Keratinocyte (primary cell): Measurements from ENCODE around the gene PTBP2. TPM values are rescaled to one million over a fixed set of nuclear protein-coding genes. Genes with fewer than 3 reads are reported as not detected.

Source experiments
- DNase-seq: peaks from one replicate; pipeline ENCODE4 v3.0.0-alpha.2; 2011; ENCODE audit warnings: low read depth, missing footprints, low spot score
- FAIRE-seq: peaks from 2 replicates; lab custom pipeline; 2011; peaks lifted over from hg19 to GRCh38; lab: Jason Lieb, UNC
- H2AFZ ChIP-seq: 2 replicates; pipeline ENCODE4 v1.6.0; 2012; ENCODE audit warnings: low read length, control low read depth, inconsistent platforms; ENCODE audit not compliant: control insufficient read depth
- H3K27ac ChIP-seq: 2 replicates; pipeline ENCODE4 v1.5.1; 2011; ENCODE audit warnings: low read length; ENCODE audit not compliant: control insufficient read depth, insufficient read depth
- H3K27me3 ChIP-seq: 3 replicates; pipeline ENCODE4 v1.6.0; 2011; ENCODE audit warnings: low read length; ENCODE audit not compliant: control insufficient read depth, insufficient read depth; ENCODE audit errors: extremely low read depth
- H3K36me3 ChIP-seq, 2 experiments: 2 replicates in 1 of 2; 3 replicates in 1 of 2; pipeline ENCODE4 v1.5.1; 2011; ENCODE audit warnings: low read length in 2 of 2, mild to moderate bottlenecking in 1 of 2; ENCODE audit not compliant: control insufficient read depth in 2 of 2, insufficient read depth in 2 of 2; ENCODE audit errors: extremely low read depth in 1 of 2
- H3K4me1 ChIP-seq: 3 replicates; pipeline ENCODE4 v1.5.1; 2011; ENCODE audit warnings: low read length; ENCODE audit not compliant: control insufficient read depth, insufficient read depth; ENCODE audit errors: extremely low read depth
- H3K4me2 ChIP-seq: 3 replicates; pipeline ENCODE4 v1.6.0; 2011; ENCODE audit warnings: low read depth, low read length; ENCODE audit not compliant: control insufficient read depth, insufficient read depth; ENCODE audit errors: extremely low read depth
- H3K4me3 ChIP-seq, 3 experiments: fragments of 200-600 bp in 1 of 3; sonication (generic) in 1 of 3; 2 replicates in 2 of 3; 3 replicates in 1 of 3; pipeline ENCODE4 v1.5.1; 2011 to 2016; ENCODE audit warnings: low read length in 3 of 3, mild to moderate bottlenecking in 3 of 3, control low read depth in 2 of 3, inconsistent platforms in 1 of 3, low read depth in 1 of 3, mixed read lengths in 1 of 3, mixed run types in 1 of 3, moderate library complexity in 1 of 3; ENCODE audit not compliant: control insufficient read depth in 2 of 3, insufficient read depth in 2 of 3; ENCODE audit errors: extremely low read depth in 1 of 3
- H3K79me2 ChIP-seq: 2 replicates; pipeline ENCODE4 v1.6.0; 2012; ENCODE audit warnings: low read length; ENCODE audit not compliant: control insufficient read depth, insufficient read depth
- H3K9ac ChIP-seq: 3 replicates; pipeline ENCODE4 v1.6.0; 2011; ENCODE audit warnings: low read length; ENCODE audit not compliant: control insufficient read depth, insufficient read depth; ENCODE audit errors: extremely low read depth
- H3K9me1 ChIP-seq: 3 replicates; pipeline ENCODE4 v1.6.0; 2011; ENCODE audit warnings: low read length; ENCODE audit not compliant: control insufficient read depth, insufficient read depth; ENCODE audit errors: extremely low read depth
- H3K9me3 ChIP-seq: 2 replicates; pipeline ENCODE4 v1.5.1; 2012; ENCODE audit warnings: low read depth, low read length; ENCODE audit not compliant: control insufficient read depth
- H4K20me1 ChIP-seq: 3 replicates; pipeline ENCODE4 v1.6.0; 2011; ENCODE audit warnings: low read length; ENCODE audit not compliant: control insufficient read depth, insufficient read depth; ENCODE audit errors: extremely low read depth
- EZH2 ChIP-seq: IDR thresholded peaks from one replicate; pipeline ENCODE4 v1.6.1; 2012; ENCODE audit warnings: inconsistent platforms, mild to moderate bottlenecking, low read length, moderate library complexity
- dilution Hi-C: fragments of 300-500 bp; cut with MboI; formaldehyde crosslinking; loops from one replicate; pipeline ENCODE4 v1.7.0; 2020; ENCODE audit warnings: low sequenced_read_pairs; ENCODE audit not compliant: extremely low pct_ligation_motif_present
- polyA plus RNA-seq, 5 experiments: library from polyadenylated mRNA; depleted of rRNA in 3 of 5; stranded (reverse) in 3 of 5; stranded (forward) in 1 of 5; unstranded in 1 of 5; fragments of >200 nt; gene quantifications; 1 replicate in 1 of 5; 2 replicates in 3 of 5; 3 replicates in 1 of 5; pipeline versions ENCODE4 v1.2.1 to v1.2.3, GENCODE V29; 2011 to 2012; ENCODE audit warnings: missing spikeins in 2 of 5, low read depth in 1 of 5, low replicate concordance in 1 of 5
- TF ChIP-seq, protein P1 (sequence below), 3 experiments: IDR thresholded peaks in 1 of 3; conservative IDR thresholded peaks in 1 of 3; optimal IDR thresholded peaks in 1 of 3; 2 replicates in 2 of 3; 3 replicates in 1 of 3; pipeline versions ENCODE3 to v1.5.1; 2011; ENCODE audit warnings: low read length in 3 of 3, mild to moderate bottlenecking in 3 of 3, moderate library complexity in 2 of 3, control low read depth in 1 of 3, inconsistent platforms in 1 of 3; ENCODE audit not compliant: insufficient read depth in 2 of 3; ENCODE audit errors: extremely low read depth in 1 of 3

PTBP2 gene
- polyA plus RNA-seq, 1 donor (not counting 4 experiments of a cell fraction or from before 2014, with no cell fraction given) = 9.5 TPM

DNA sequence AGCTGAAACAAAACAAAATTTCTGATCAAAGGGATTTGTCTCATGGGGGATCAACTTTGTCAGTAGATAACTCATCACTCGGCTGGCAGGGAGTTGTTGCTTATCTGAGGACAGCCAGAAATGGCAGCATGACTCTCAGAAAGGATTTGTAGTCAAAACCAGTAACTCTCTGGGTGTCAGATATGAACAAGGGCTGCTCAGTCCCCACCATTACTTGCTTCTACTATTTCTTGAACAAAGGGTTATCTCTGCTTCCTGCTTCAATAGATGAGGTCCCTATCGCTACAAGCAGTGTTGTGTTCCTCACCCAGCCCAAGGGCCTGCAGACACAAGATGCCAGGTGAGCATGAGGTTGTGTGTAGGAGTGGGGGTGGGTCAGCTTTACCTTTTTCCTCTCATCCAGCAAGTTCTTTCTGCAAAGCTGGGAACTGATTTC, 116.2 kb downstream of the PTBP2 start:
- no peak overlapping the region for H2AFZ ChIP-seq
- no peak overlapping the region for H3K4me2 ChIP-seq
- no peaks in the 10 kb centered on the region for H3K9me1 ChIP-seq
- TF ChIP-seq, protein P1, sequence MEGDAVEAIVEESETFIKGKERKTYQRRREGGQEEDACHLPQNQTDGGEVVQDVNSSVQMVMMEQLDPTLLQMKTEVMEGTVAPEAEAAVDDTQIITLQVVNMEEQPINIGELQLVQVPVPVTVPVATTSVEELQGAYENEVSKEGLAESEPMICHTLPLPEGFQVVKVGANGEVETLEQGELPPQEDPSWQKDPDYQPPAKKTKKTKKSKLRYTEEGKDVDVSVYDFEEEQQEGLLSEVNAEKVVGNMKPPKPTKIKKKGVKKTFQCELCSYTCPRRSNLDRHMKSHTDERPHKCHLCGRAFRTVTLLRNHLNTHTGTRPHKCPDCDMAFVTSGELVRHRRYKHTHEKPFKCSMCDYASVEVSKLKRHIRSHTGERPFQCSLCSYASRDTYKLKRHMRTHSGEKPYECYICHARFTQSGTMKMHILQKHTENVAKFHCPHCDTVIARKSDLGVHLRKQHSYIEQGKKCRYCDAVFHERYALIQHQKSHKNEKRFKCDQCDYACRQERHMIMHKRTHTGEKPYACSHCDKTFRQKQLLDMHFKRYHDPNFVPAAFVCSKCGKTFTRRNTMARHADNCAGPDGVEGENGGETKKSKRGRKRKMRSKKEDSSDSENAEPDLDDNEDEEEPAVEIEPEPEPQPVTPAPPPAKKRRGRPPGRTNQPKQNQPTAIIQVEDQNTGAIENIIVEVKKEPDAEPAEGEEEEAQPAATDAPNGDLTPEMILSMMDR (optimal IDR thresholded peaks at IDR 0.05 in 1 of 3, IDR thresholded peaks at IDR 0.05 in 1 of 3, conservative IDR thresholded peaks at IDR 0.05 in 1 of 3; ENCODE audit: extremely low read depth in 1 of 3, insufficient read depth in 2 of 3, low read length in 3 of 3) = no peak
- no peak for TF ChIP-seq EZH2
- no peaks in the 10 kb centered on the region for H3K9me3 ChIP-seq
- FAIRE-seq (no peak), DNase-seq (no peak)
- no peaks in the 10 kb centered on the region for H3K4me1 ChIP-seq
- H3K27me3 ChIP-seq = no peaks in the 10 kb centered on the region
- no peak overlapping the region for H3K9ac ChIP-seq
- H3K36me3 ChIP-seq = no peaks in the 10 kb centered on the region
- H3K79me2 ChIP-seq = no peaks in the 10 kb centered on the region
- dilution Hi-C loops = no loop called here
- H3K27ac ChIP-seq = no peak overlapping the region
- no peaks in the 10 kb centered on the region for H4K20me1 ChIP-seq
- H3K4me3 ChIP-seq = no peak overlapping the region

- Histone ChIP-seq H3K27me3 (no peaks in the 10 kb centered on the region), H3K4me2 (no peak overlapping the region), H3K79me2 (no peaks in the 10 kb centered on the region), H4K20me1 (no peaks in the 10 kb centered on the region), H3K36me3 (no peaks in the 10 kb centered on the region), H3K4me1 (no peaks in the 10 kb centered on the region), H3K27ac (no peak overlapping the region), H3K9ac (no peak overlapping the region), H3K9me3 (no peaks in the 10 kb centered on the region), H3K9me1 (no peaks in the 10 kb centered on the region), H3K4me3 (no peak overlapping the region), H2AFZ (no peak overlapping the region)
- no peak for TF ChIP-seq EZH2
- TF ChIP-seq, protein P1 (optimal IDR thresholded peaks at IDR 0.05 in 1 of 3, IDR thresholded peaks at IDR 0.05 in 1 of 3, conservative IDR thresholded peaks at IDR 0.05 in 1 of 3; ENCODE audit: extremely low read depth in 1 of 3, insufficient read depth in 2 of 3, low read length in 3 of 3) = no peak
- DNase-seq = no peak
- dilution Hi-C loops = no loop called here
- no peak for FAIRE-seq
Observed at GRCh38 chr1:96840396-96840795, 118.8 kb downstream of the PTBP2 start.
